ENCODE measurements around the gene CD8B.
"Not testable (repeated sequence)": the region's sequence is repeated elsewhere in the genome, so short reads cannot be mapped to it uniquely, and the experiment has no call there.

- TF ChIP-seq EZH2 (IDR thresholded peaks at IDR 0.05; ENCODE audit: low read depth, low read length, severe bottlenecking); RAD21 (IDR thresholded peaks at IDR 0.05 in 1 of 2, conservative IDR thresholded peaks at IDR 0.05 in 1 of 2; ENCODE audit: low read depth in 2 of 2, low read length in 2 of 2): not testable (repeated sequence)
Observed at GRCh38 chr2:86868895-86869468, 7.3 kb upstream of the CD8B start.

Measured in H1 (cell line).